ENCODE results near the gene ALAS2.
A peak's percentile ranks its signal among the peaks of the same experiment; 100 is the strongest.

DNA sequence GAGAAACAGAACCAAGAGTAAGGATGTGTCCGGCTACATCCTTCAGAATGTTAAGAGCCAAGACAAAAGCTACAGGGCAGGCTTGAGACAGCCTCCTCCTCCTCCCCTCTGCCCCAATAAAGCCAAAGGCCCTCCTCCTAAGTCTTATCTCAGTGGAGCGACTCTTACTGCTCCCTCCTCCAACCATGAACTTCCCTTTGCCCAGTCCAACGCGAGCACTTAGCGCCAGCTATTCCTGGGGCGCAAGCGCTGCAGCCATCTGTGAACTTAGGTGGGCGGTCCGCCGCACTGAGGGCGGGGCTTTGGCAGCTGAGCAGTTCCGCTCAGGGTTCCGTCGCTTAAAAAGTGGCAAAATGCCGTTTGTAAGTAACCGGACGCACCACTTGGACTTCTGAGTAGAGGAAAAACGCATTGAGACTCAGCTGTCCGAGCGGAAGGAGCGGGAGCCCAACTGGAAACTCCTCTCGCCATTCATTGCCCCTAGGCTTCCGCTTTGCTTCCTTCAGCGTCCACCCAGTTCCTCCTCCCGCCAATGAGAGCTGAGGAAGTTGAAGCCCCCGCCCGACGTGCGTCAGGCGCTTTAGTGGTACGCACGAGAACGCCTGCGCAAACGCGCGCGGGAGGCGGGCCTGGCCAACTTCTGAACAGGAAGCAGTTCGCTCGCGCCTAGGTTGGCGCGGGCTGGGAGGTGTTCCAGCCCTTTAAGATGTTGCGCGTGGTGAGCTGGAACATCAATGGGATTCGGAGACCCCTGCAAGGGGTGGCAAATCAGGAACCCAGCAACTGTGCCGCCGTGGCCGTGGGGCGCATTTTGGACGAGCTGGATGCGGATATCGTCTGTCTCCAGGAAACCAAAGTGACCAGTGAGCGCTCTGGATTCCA is 30.8 kb downstream of the ALAS2 start, which contains the start of gene APEX2:
- TF ChIP-seq, protein P1, sequence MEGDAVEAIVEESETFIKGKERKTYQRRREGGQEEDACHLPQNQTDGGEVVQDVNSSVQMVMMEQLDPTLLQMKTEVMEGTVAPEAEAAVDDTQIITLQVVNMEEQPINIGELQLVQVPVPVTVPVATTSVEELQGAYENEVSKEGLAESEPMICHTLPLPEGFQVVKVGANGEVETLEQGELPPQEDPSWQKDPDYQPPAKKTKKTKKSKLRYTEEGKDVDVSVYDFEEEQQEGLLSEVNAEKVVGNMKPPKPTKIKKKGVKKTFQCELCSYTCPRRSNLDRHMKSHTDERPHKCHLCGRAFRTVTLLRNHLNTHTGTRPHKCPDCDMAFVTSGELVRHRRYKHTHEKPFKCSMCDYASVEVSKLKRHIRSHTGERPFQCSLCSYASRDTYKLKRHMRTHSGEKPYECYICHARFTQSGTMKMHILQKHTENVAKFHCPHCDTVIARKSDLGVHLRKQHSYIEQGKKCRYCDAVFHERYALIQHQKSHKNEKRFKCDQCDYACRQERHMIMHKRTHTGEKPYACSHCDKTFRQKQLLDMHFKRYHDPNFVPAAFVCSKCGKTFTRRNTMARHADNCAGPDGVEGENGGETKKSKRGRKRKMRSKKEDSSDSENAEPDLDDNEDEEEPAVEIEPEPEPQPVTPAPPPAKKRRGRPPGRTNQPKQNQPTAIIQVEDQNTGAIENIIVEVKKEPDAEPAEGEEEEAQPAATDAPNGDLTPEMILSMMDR (IDR thresholded peaks at IDR 0.05) = no peak
- peak in 2 of 4 donors; percentile 22 to 31 for TF ChIP-seq POLR2A (IDR thresholded peaks at IDR 0.05)
- no peak for TF ChIP-seq EP300 (IDR thresholded peaks at IDR 0.05)
- peak; percentile 76 to 88 (median 87) for TF ChIP-seq POLR2AphosphoS5 (IDR thresholded peaks at IDR 0.05)

Measured in stomach (tissue), 4 donors.